CD8-positive, alpha-beta memory T cell (primary cell): ENCODE data around the gene HEXIM1. TPM values are rescaled to one million over a fixed set of nuclear protein-coding genes. Genes with fewer than 3 reads are reported as not detected.

ENCODE experiments used
- CTCF ChIA-PET: fragments of 350-600 bp; sonication (Branson Sonifier 250); formaldehyde crosslinking; loops from one replicate; lab custom pipeline; 2021; ENCODE audit warnings: antibody characterized with exemption; lab: Charles Lee
- POLR2A ChIA-PET: fragments of 350-600 bp; sonication (Branson Sonifier 250); formaldehyde crosslinking; loops from one replicate; lab custom pipeline; 2021; ENCODE audit warnings: antibody characterized with exemption; lab: Charles Lee
- DNase-seq, 5 donors: peaks; one replicate each; pipeline versions ENCODE4 v3.0.0 to v3.0.0-alpha.2; 2020 to 2022; ENCODE audit warnings: mixed read lengths in 1 of 5
- H3K27ac ChIP-seq: one replicate; pipeline ENCODE4 v1.7.0; 2013; ENCODE audit warnings: low read depth, mild to moderate bottlenecking, low read length, moderate library complexity
- H3K27me3 ChIP-seq: 2 replicates; pipeline ENCODE4 v1.7.0; 2013; ENCODE audit warnings: low read length, mild to moderate bottlenecking; ENCODE audit not compliant: insufficient read depth, poor library complexity, severe bottlenecking
- H3K36me3 ChIP-seq: 2 replicates; pipeline ENCODE4 v1.7.0; 2013; ENCODE audit warnings: mild to moderate bottlenecking, low read length, moderate library complexity; ENCODE audit not compliant: insufficient read depth
- H3K4me1 ChIP-seq: 2 replicates; pipeline ENCODE4 v1.7.0; 2013; ENCODE audit warnings: mild to moderate bottlenecking, low read length, moderate library complexity; ENCODE audit not compliant: insufficient read depth
- H3K4me3 ChIP-seq: 2 replicates; pipeline ENCODE4 v1.7.0; 2013; ENCODE audit warnings: mild to moderate bottlenecking, low read length
- H3K9me3 ChIP-seq: 2 replicates; pipeline ENCODE4 v1.7.0; 2013; ENCODE audit warnings: mild to moderate bottlenecking, low read length
- H3K27ac Mint-ChIP-seq, 8 donors: one replicate each; pipeline ENCODE4 v1.8.0; 2020 to 2021; ENCODE audit warnings: mixed read lengths in 8 of 8, mild to moderate bottlenecking in 6 of 8, inconsistent platforms in 3 of 8, moderate library complexity in 3 of 8
- H3K27me3 Mint-ChIP-seq, 2 donors: one replicate each; pipeline ENCODE4 v1.8.0; 2020 to 2021; ENCODE audit warnings: mixed read lengths in 2 of 2, mild to moderate bottlenecking in 1 of 2, moderate library complexity in 1 of 2
- H3K36me3 Mint-ChIP-seq, 3 donors: one replicate each; pipeline ENCODE4 v1.8.0; 2020 to 2021; ENCODE audit warnings: mixed read lengths in 3 of 3, inconsistent platforms in 1 of 3, mild to moderate bottlenecking in 1 of 3
- H3K4me1 Mint-ChIP-seq, 3 donors: one replicate each; pipeline ENCODE4 v1.8.0; 2020 to 2021; ENCODE audit warnings: mixed read lengths in 3 of 3, inconsistent platforms in 1 of 3, mild to moderate bottlenecking in 1 of 3
- H3K4me3 Mint-ChIP-seq, 7 donors: one replicate each; pipeline ENCODE4 v1.8.0; 2020 to 2021; ENCODE audit warnings: mixed read lengths in 7 of 7, mild to moderate bottlenecking in 6 of 7, moderate library complexity in 4 of 7, inconsistent platforms in 2 of 7
- H3K9me3 Mint-ChIP-seq, 5 donors: one replicate each; pipeline ENCODE4 v1.8.0; 2020 to 2022; ENCODE audit warnings: mixed read lengths in 5 of 5, mild to moderate bottlenecking in 3 of 5, moderate library complexity in 2 of 5, inconsistent platforms in 1 of 5
- polyA plus RNA-seq: library from polyadenylated mRNA; unstranded; fragments of 300-500 nt; fragmentation: Illumina TruSeq; gene quantifications from one replicate; pipeline ENCODE4 v1.2.3, GENCODE V29; 2021
- total RNA-seq, 2 experiments: library from RNA; stranded (reverse); gene quantifications; one replicate each; pipeline ENCODE4 v1.2.3, GENCODE V29; 2021

The HEXIM1 gene
- total and polyA plus RNA-seq, 3 experiments from 2014 or later: 5.6 to 51.1 (median 48.3) TPM

DNA sequence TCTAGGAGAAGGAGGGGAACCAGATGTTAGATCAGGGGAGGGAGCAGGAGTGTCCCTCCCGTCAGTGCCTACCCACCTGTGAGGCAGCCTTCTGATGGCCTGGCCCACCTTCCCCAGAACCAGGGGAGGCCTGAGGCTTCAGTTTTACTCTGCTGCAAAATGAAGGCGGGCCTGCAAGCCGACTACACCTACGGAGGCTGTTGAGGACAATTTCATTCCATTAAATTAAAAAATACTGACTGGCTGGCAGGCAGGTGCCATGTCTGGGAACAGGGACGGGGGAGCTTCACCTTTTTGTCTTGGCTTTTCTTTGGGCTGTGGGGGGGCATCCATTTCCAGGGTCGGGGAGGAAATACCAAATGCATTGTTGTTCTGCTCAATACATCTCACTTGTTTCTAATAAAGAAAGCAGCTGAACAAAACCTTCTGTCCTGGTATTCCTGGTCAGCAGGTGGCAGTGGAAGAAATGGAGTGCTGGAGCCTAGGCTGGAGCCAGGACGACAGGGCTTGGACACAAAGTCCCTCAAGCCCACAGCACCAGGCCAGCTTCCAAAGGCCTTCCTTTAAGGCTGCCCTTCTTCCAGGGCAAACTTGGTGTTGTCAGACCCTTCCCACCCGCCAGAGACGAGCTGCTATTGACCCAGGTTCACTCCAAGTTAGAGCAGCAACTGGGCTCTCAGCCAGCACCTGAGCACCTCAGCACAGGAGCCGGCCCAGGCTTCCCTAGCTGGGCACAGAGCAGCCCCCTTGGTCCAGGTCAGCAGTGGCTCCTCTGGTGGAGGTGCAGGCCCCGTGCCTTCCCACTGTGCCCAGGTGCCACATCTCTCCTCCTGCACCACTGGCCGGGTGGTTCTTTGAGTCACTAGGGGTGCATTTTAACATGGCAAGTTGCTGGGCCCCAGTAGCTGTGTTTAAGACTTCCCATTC lies 39.4 kb upstream of the HEXIM1 start:
- H3K27ac Mint-ChIP-seq: peak overlapping the region in 3 of 8 donors; percentile 29 to 58 (median 51)
- no peaks in the 10 kb centered on the region for H3K4me1 Mint-ChIP-seq
- Histone ChIP-seq H3K9me3 (no peaks in the 10 kb centered on the region), H3K4me3 (no peak overlapping the region), H3K27me3 (no peaks in the 10 kb centered on the region), H3K27ac (no peak overlapping the region), H3K36me3 (peaks cover 18% of the 10 kb centered on the region), H3K4me1 (no peaks in the 10 kb centered on the region)
- POLR2A ChIA-PET: no interaction called here
- CTCF ChIA-PET: interaction anchor here (1.0 to 2.4 kb wide), 3 partner anchors 10 to 89 kb away, joined by 4 to 12 read pairs (median 4); partner anchors contain the start of gene ACBD4
- H3K4me3 Mint-ChIP-seq: no peak overlapping the region
- H3K9me3 Mint-ChIP-seq: no peaks in the 10 kb centered on the region
- H3K36me3 Mint-ChIP-seq: peaks cover 0 to 48% (median 4%) of the 10 kb centered on the region in 3 donors
- H3K27me3 Mint-ChIP-seq: no peaks in the 10 kb centered on the region
- DNase-seq: no peak

DNA sequence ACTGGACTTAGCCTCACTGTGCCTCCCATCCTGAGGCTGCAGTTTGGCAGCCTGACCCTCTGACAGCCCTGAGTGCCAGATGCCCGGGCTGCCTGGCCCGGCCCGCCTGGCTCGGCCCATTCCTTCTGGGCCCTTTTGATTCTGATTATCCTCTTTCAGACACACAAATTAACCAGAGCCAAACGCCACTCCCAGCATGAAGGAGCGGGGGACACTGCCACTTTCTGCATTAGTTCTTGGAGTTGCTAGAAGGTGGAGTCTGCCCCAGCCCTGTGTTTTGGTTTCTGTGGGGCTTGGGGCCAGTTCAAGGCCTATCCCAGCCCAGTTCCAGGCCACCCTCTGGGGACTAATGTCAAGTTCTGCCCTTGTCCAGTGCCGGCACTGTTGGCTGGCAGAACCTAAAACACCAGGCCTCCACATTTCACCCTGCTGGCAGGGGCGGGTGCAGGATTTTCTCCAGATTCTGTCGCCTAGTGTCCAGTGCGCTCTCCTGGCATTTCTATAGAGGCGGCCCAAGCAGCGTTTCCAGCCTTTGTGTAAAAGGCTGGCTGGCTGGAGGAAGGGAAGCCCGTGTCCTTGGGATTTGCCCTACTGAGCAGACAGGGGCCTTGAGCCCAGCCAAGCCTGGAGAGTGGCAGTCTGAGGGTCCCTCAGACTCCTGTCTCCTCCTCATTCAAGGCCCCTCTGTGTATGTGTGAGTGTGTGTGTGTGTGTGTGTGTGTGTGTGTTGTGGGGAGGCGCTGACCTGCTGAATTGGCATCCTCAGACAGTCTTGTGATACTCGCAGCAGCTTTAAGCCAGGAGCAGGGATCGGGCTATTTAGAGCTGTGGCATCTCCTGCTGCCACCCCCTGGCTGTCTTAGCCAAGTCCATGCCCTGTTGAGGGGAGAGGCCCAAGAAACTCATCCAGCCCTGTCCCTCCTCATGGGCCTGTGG lies 37.3 kb upstream of the HEXIM1 start:
- Mint-ChIP-seq H3K9me3 (no peaks in the 10 kb centered on the region), H3K4me1 (no peaks in the 10 kb centered on the region), H3K4me3 (no peak overlapping the region), H3K27ac (peak overlapping the region in 1 of 8 donors; percentile 77), H3K36me3 (peaks cover 0 to 28% (median 4%) of the 10 kb centered on the region in 3 donors), H3K27me3 (no peaks in the 10 kb centered on the region)
- no peak overlapping the region for H3K4me3 ChIP-seq
- H3K9me3 ChIP-seq: no peaks in the 10 kb centered on the region
- H3K36me3 ChIP-seq: peaks cover 5% of the 10 kb centered on the region
- H3K4me1 ChIP-seq: no peaks in the 10 kb centered on the region
- H3K27ac ChIP-seq: no peak overlapping the region
- ChIA-PET POLR2A (no interaction called here), CTCF (no interaction called here)
- no peaks in the 10 kb centered on the region for H3K27me3 ChIP-seq
- no peak for DNase-seq

DNA sequence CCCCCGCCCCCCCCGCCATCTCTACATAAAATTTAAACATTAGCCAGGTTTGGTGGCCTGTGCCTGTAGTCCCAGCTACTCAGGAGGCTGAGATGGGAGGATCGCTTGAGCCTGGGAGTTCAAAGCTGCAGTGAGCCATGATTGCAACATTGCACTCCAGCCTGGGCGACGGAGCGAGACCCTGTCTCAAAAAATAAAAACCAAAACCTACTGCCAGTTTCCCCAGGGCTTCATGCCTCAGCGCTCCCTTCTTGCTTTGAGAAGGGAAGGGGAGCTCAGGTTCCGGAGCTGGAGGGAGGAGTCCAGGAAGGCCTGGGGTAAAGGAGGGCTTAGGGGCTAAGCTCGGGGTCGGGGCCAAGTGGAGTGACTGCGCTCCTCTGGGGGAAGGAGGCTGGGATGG lies 36.4 kb upstream of the HEXIM1 start:
- Histone ChIP-seq H3K9me3 (no peaks in the 10 kb centered on the region), H3K27ac (no peak overlapping the region), H3K27me3 (no peaks in the 10 kb centered on the region), H3K36me3 (peaks cover under 1% of the 10 kb centered on the region), H3K4me3 (no peak overlapping the region), H3K4me1 (no peaks in the 10 kb centered on the region)
- H3K4me3 Mint-ChIP-seq: no peak overlapping the region
- ChIA-PET POLR2A (no interaction called here), CTCF (no interaction called here)
- peak overlapping the region in 1 of 8 donors; percentile 77 for H3K27ac Mint-ChIP-seq
- H3K36me3 Mint-ChIP-seq: peaks cover 0 to 19% (median 2%) of the 10 kb centered on the region in 3 donors
- DNase-seq: no peak
- no peaks in the 10 kb centered on the region for H3K4me1 Mint-ChIP-seq
- no peaks in the 10 kb centered on the region for H3K9me3 Mint-ChIP-seq
- H3K27me3 Mint-ChIP-seq: no peaks in the 10 kb centered on the region

DNA sequence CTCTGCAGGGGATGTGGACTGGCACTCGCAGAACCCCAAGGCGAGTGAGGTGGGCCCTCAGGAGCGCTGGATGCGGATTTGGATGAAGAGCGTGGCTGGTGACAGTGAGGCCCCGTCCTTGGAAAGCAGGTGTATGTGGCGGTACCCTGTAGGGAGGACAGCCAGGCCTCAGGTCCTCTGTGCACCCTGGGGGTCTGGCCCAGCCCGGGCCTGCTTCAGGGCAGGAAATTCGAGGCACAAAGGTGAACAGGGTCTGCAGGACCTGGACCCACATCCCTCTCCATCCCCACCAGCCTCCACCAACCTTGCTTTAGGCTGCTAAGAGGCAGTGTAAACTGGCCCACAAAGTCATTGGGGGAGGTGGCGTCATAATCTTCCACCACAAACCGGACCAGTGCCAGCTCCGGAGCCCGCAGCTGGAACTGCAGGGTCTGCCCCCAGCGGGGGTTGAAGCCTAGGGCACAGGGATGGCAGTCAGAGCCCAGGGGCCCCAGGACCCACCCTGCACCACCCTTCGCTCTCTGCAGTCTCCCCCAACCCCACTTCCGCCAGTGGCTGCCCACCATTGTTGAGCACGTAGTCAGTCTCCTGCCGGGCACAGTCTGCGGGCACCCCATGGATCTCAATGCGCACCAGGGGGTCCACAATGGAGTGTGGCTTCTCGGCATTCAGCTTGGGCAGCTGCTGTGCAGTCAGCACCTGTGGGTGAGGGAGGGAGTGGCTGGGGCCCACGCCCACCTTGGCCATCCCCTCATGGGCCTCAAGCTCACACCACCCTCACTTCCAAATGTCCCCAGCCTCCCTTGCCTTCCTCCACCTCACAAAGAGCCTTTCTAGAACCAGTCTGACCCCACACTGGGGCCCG lies 35.5 kb upstream of the HEXIM1 start:
- Histone ChIP-seq H3K27me3 (no peaks in the 10 kb centered on the region), H3K4me3 (no peak overlapping the region), H3K9me3 (no peaks in the 10 kb centered on the region), H3K27ac (no peak overlapping the region), H3K36me3 (no peaks in the 10 kb centered on the region), H3K4me1 (no peaks in the 10 kb centered on the region)
- peak overlapping the region in 1 of 8 donors; percentile 91 for H3K27ac Mint-ChIP-seq
- H3K36me3 Mint-ChIP-seq: peaks cover 0 to 10% (median 0%) of the 10 kb centered on the region in 3 donors
- H3K27me3 Mint-ChIP-seq: no peaks in the 10 kb centered on the region
- no peaks in the 10 kb centered on the region for H3K4me1 Mint-ChIP-seq
- ChIA-PET CTCF (no interaction called here), POLR2A (no interaction called here)
- H3K9me3 Mint-ChIP-seq: no peaks in the 10 kb centered on the region
- DNase-seq: no peak
- no peak overlapping the region for H3K4me3 Mint-ChIP-seq

DNA sequence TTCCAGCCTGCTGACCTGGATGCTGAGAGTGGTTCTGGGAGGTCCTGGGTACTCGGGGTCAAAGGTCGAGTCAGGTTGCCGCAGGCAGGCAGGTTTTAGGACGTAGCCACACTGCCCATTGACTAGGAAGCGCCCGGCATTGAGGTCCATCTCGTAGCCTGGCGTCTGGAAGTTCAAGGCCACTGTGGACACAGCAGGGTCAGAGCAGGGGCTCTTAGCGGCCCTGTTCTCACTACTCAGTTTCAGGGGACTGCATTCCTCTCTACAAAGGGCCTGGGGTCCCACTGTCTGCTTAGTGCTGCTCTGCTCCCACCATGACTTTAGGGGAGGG lies 34.9 kb upstream of the HEXIM1 start:
- no peaks in the 10 kb centered on the region for H3K9me3 Mint-ChIP-seq
- H3K27me3 Mint-ChIP-seq: peaks cover 0 to 1% of the 10 kb centered on the region in 2 donors
- CTCF ChIA-PET: no interaction called here
- H3K4me1 ChIP-seq: no peaks in the 10 kb centered on the region
- no peak for DNase-seq
- peaks cover 0 to 4% (median 0%) of the 10 kb centered on the region in 3 donors for H3K36me3 Mint-ChIP-seq
- H3K27ac ChIP-seq: no peak overlapping the region
- H3K4me1 Mint-ChIP-seq: no peaks in the 10 kb centered on the region
- H3K27me3 ChIP-seq: no peaks in the 10 kb centered on the region
- no peak overlapping the region for H3K4me3 ChIP-seq
- H3K9me3 ChIP-seq: no peaks in the 10 kb centered on the region
- no peak overlapping the region for H3K4me3 Mint-ChIP-seq
- POLR2A ChIA-PET: no interaction called here
- H3K27ac Mint-ChIP-seq: peak overlapping the region in 1 of 8 donors; percentile 91
- no peaks in the 10 kb centered on the region for H3K36me3 ChIP-seq

DNA sequence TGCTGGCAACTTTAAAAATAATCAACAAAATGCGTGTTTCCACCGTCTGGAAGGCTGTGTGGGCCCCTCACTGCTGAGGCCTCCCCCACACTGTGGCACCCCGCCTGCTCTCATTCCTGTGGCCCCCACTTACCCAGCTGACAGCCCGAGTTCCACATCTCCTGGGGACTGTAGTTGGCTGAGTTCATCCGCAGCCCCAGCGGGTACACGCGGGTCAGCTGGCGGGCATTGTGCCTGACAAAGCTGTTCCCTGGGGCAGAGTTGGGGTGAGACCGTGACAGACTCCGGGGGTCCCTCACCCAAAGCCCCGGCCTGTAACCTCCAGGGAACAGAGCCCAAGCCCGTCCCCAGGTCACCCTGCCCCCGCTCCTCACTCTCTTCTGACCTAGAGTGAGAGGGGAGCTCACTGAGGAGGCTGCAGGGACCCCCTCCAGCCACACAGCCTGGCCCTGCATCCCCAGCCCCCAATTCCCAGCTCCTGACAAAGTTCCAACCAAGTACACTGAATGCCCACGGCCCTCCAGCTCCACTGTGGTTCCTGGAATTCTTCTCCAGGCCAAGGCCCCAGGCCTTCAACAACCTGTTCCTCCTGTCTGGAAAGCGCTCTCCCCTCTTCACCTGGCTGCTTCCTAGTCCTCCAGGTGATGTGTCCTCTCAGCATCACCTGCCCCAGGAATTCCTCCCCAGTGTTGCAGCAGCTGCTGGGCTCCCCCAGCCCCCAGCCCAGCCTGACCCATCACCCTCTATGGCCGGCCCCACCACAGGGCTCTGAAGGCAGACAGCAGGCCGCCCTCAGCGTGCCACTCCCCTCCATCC lies 34.0 kb upstream of the HEXIM1 start:
- ChIA-PET CTCF (no interaction called here), POLR2A (no interaction called here)
- Mint-ChIP-seq H3K4me1 (no peaks in the 10 kb centered on the region), H3K36me3 (no peaks in the 10 kb centered on the region), H3K4me3 (no peak overlapping the region), H3K9me3 (no peaks in the 10 kb centered on the region), H3K27me3 (peaks cover 0 to 3% of the 10 kb centered on the region in 2 donors), H3K27ac (peak overlapping the region in 1 of 8 donors; percentile 10)
- no peaks in the 10 kb centered on the region for H3K27me3 ChIP-seq
- H3K27ac ChIP-seq: no peak overlapping the region
- no peaks in the 10 kb centered on the region for H3K36me3 ChIP-seq
- H3K9me3 ChIP-seq: no peaks in the 10 kb centered on the region
- no peaks in the 10 kb centered on the region for H3K4me1 ChIP-seq
- H3K4me3 ChIP-seq: no peak overlapping the region
- DNase-seq: no peak

DNA sequence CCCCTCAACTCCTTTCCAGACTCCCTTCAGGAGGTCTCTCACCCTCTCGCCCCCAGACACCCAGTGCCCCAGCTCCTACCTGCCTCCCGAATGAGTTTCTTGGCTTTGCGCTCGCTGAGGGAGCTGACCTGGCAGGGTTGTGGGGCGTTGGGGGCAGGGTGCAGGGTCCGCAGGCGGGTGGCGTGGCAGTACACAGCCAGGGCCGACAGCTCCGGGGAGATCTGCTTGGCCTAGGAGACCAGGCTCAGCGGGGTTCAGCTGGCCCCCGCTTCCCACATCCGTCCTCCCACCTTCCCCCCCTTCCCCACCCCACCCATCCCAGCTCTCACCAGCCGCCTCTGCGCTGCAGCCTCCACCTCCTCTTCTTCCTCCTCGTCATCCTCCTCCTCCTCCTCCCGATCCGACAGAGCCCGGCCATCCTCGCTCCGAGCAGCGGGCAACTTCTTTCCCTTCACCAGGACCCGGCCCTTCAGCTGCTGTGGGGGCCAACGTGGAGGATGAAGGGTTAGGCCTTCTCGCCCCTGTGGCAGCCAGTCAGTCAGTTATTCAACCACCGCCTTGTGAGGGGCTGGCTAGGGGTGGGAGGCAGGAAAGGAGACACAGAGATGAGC lies 33.2 kb upstream of the HEXIM1 start:
- H3K4me3 ChIP-seq: no peak overlapping the region
- H3K4me1 Mint-ChIP-seq: no peaks in the 10 kb centered on the region
- no peaks in the 10 kb centered on the region for H3K36me3 ChIP-seq
- no peaks in the 10 kb centered on the region for H3K36me3 Mint-ChIP-seq
- peak overlapping the region in 1 of 8 donors; percentile 17 for H3K27ac Mint-ChIP-seq
- no peaks in the 10 kb centered on the region for H3K9me3 Mint-ChIP-seq
- DNase-seq: no peak
- no peaks in the 10 kb centered on the region for H3K4me1 ChIP-seq
- H3K4me3 Mint-ChIP-seq: no peak overlapping the region
- H3K27me3 Mint-ChIP-seq: peaks cover 0 to 3% of the 10 kb centered on the region in 2 donors
- no peaks in the 10 kb centered on the region for H3K27me3 ChIP-seq
- H3K9me3 ChIP-seq: no peaks in the 10 kb centered on the region
- no peak overlapping the region for H3K27ac ChIP-seq
- ChIA-PET POLR2A (no interaction called here), CTCF (no interaction called here)
